H1 (cell line): Measurements from ENCODE around the gene DNMT3B. TPM values are rescaled to one million over a fixed set of nuclear protein-coding genes. Genes with fewer than 3 reads are reported as not detected.

Experiments
- ASH2L ChIP-seq: fragments of 200-600, 300-600 bp; sonication (generic); IDR thresholded peaks from one replicate; pipeline ENCODE4 v1.7.1; 2017; ENCODE audit warnings: low read length
- ATF2 ChIP-seq: IDR thresholded peaks from 2 replicates; pipeline ENCODE4 v1.6.1; 2012; ENCODE audit warnings: low read length, inconsistent platforms
- BRCA1 ChIP-seq: IDR thresholded peaks from 2 replicates; pipeline ENCODE4 v1.6.1; 2012; ENCODE audit warnings: low read depth, low read length, improper control_type of control experiment
- CHD1 ChIP-seq: IDR thresholded peaks from 2 replicates; pipeline ENCODE4 v1.6.1; 2012; ENCODE audit warnings: low read depth, low read length, improper control_type of control experiment
- GABPA ChIP-seq: IDR thresholded peaks from 2 replicates; pipeline ENCODE4 v1.6.1; 2011; ENCODE audit warnings: mild to moderate bottlenecking, low read length, moderate library complexity, borderline replicate concordance; ENCODE audit not compliant: insufficient read depth
- HDAC2 ChIP-seq, 2 experiments: fragments of 300-600 bp in 1 of 2; sonication (generic) in 1 of 2; IDR thresholded peaks; 2 replicates each; pipeline ENCODE4 v1.6.1; 2011 to 2012; ENCODE audit warnings: low read depth in 2 of 2, low read length in 2 of 2, mild to moderate bottlenecking in 2 of 2, moderate library complexity in 2 of 2, borderline replicate concordance in 1 of 2, inconsistent platforms in 1 of 2
- HDAC6 ChIP-seq: IDR thresholded peaks from one replicate; pipeline ENCODE4 v1.7.1; 2012; ENCODE audit warnings: low read depth, mild to moderate bottlenecking, inconsistent platforms, low read length, moderate library complexity
- KDM5A ChIP-seq: fragments of 200-600 bp; IDR thresholded peaks from 2 replicates; pipeline ENCODE4 v1.7.1; 2012; ENCODE audit warnings: mild to moderate bottlenecking, low read length, inconsistent platforms, mixed read lengths
- RFX5 ChIP-seq: IDR thresholded peaks from 2 replicates; pipeline ENCODE4 v1.6.1; 2011; ENCODE audit warnings: low read depth, low read length, improper control_type of control experiment, borderline replicate concordance
- RXRA ChIP-seq: IDR thresholded peaks from 2 replicates; pipeline ENCODE4 v1.6.1; 2011; ENCODE audit warnings: low read depth, mild to moderate bottlenecking, low read length, moderate library complexity; ENCODE audit not compliant: insufficient read depth
- SRF ChIP-seq: IDR thresholded peaks from 2 replicates; pipeline ENCODE4 v1.6.1; 2011; ENCODE audit warnings: mild to moderate bottlenecking, low read depth, low read length, moderate library complexity
- SUZ12 ChIP-seq: fragments of 200-600 bp; sonication (generic); IDR thresholded peaks from 2 replicates; pipeline ENCODE4 v1.6.1; 2012; ENCODE audit warnings: mild to moderate bottlenecking, inconsistent platforms, low read length, moderate library complexity, mixed read lengths
- TBP ChIP-seq: IDR thresholded peaks from 2 replicates; pipeline ENCODE4 v1.6.1; 2011; ENCODE audit warnings: low read depth, low read length, improper control_type of control experiment
- polyA plus RNA-seq, 7 experiments: library from polyadenylated mRNA; depleted of rRNA in 3 of 7; stranded (reverse) in 5 of 7; unstranded in 2 of 7; fragments of >200 nt in 5 of 7; fragments of 200-250 nt in 2 of 7; gene quantifications; 1 replicate in 5 of 7; 2 replicates in 1 of 7; 4 replicates in 1 of 7; pipeline versions ENCODE4 v1.2.1 to v1.2.3, GENCODE V29; 2011 to 2013; ENCODE audit warnings: missing spikeins in 2 of 7, mixed read lengths in 2 of 7
- total RNA-seq: library from RNA; stranded (reverse); fragmentation: NEBNext Ultra II Directional; extraction: Animal tissue kit (Norgen Biotek cat#: 25700); gene quantifications from 2 replicates; pipeline ENCODE4 v1.2.1, GENCODE V29; 2021
- TF ChIP-seq, protein P1 (sequence below), 3 experiments: IDR thresholded peaks; 1 replicate in 2 of 3; 2 replicates in 1 of 3; pipeline versions ENCODE4 v1.5.1 to v1.6.1; 2011; ENCODE audit warnings: low read length in 3 of 3, mild to moderate bottlenecking in 3 of 3, inconsistent platforms in 2 of 3, low read depth in 1 of 3, moderate library complexity in 1 of 3; ENCODE audit not compliant: insufficient read depth in 1 of 3; ENCODE audit errors: control extremely low read depth in 1 of 3
- TF ChIP-seq, protein P2 (sequence below): IDR thresholded peaks from 2 replicates; pipeline ENCODE4 v1.6.1; 2011; ENCODE audit warnings: low read depth, mild to moderate bottlenecking, low read length; ENCODE audit not compliant: insufficient read depth

DNMT3B gene
- total and polyA plus RNA-seq, 2 of the 8 experiments (the other 6 are each of a cell fraction or from before 2014, with no cell fraction given): 433 to 1,016 TPM

- TF ChIP-seq CHD1 (no peak), ATF2 (no peak), TBP (peak; percentile 88; the same call in 1 of the 2 replicates), SUZ12 (no peak), RFX5 (no peak), HDAC2 (IDR thresholded peaks at IDR 0.05; ENCODE audit: borderline replicate concordance in 1 of 2, low read depth in 2 of 2, low read length in 2 of 2) (peak; percentile 62 to 64; a peak in 3 of 4 replicates), ASH2L (peak; percentile 54), GABPA (no peak), BRCA1 (no peak), KDM5A (no peak), SRF (no peak), HDAC6 (no peak), RXRA (no peak)
- TF ChIP-seq, protein P1, sequence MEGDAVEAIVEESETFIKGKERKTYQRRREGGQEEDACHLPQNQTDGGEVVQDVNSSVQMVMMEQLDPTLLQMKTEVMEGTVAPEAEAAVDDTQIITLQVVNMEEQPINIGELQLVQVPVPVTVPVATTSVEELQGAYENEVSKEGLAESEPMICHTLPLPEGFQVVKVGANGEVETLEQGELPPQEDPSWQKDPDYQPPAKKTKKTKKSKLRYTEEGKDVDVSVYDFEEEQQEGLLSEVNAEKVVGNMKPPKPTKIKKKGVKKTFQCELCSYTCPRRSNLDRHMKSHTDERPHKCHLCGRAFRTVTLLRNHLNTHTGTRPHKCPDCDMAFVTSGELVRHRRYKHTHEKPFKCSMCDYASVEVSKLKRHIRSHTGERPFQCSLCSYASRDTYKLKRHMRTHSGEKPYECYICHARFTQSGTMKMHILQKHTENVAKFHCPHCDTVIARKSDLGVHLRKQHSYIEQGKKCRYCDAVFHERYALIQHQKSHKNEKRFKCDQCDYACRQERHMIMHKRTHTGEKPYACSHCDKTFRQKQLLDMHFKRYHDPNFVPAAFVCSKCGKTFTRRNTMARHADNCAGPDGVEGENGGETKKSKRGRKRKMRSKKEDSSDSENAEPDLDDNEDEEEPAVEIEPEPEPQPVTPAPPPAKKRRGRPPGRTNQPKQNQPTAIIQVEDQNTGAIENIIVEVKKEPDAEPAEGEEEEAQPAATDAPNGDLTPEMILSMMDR (IDR thresholded peaks at IDR 0.05; ENCODE audit: control extremely low read depth in 1 of 3, insufficient read depth in 1 of 3, low read depth in 1 of 3, low read length in 3 of 3): peak in 1 of 3 experiments; percentile 37; a peak in 2 of 4 replicates
- TF ChIP-seq, protein P2, sequence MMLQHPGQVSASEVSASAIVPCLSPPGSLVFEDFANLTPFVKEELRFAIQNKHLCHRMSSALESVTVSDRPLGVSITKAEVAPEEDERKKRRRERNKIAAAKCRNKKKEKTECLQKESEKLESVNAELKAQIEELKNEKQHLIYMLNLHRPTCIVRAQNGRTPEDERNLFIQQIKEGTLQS: no peak
- TF ChIP-seq, all 59 proteins: peak for 18
Measured at GRCh38 chr20:32761831-32762753, at the start of gene DNMT3B (continued).
